GM21390 (cell line): ENCODE data around the gene ZNF787.
"Not testable (repeated sequence)": the region's sequence is repeated elsewhere in the genome, so short reads cannot be mapped to it uniquely, and the experiment has no call there.

Experiments used
- ATAC-seq: cut with Tn5 transposase; IDR thresholded peaks from one replicate; pipeline ENCODE4 v1.9.1; 2021; ENCODE audit not compliant: unreplicated experiment

The ZNF787 gene

DNA sequence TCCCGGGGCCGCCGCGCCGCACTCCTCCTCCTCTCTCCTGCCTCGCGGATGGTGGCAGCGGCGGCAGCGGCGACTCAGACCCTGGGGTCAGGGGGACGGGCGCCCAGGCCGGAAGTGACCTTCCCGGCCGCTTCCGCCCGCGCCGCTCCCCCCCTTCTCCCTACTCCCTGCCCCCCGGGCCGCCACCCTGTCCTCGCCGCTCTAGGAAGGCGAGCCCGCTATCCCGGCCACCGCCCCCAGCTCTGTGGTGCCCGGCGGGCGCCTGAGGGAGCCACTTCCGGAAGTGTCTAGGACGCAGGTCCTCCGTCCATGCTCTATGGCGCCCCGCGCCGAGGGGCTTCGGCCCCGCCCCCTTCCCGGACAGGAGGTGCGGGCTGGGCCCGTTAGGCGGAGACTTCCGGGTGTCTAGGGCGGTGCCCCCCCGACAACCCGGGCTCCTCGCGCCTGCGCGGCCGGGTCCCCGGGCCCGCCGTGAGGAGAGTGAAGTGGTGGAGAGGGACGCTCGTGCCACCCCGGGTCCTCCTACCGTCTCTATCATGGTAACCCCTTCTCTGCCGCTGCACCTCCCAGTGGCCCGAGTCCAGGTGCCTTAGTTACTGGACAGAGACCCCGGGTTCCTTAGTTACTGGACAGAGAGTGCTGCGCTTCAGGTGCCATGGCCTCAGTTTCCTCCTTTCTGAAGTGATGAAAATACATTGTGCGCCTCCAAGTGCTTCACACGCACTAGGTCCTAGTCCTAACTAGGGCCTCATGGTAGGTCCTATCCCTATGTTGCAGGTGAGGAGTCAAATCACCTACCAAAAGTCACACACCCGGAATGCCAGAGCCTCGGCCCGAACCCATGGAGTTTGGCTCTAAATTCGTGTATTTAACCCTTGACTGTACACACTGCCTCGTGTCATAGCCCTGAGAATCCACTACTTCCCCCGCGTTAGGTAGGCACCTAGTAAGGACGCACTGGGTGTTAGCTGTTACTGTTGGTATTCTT is at the start of gene ZNF787:
TSS of gene ZNF787 (minus strand) at position 116 of the 988 bp plus-strand sequence. CDS start 18,078 bp downstream, outside the sequence.
- ATAC-seq = peak; percentile 85

- ATAC-seq = no peak
These were observed 49.2 kb upstream of the ZNF787 start for GRCh38 chr19:56170261-56170660.

- no peak for ATAC-seq
These were observed 46.0 kb upstream of the ZNF787 start for GRCh38 chr19:56167064-56167578.

DNA sequence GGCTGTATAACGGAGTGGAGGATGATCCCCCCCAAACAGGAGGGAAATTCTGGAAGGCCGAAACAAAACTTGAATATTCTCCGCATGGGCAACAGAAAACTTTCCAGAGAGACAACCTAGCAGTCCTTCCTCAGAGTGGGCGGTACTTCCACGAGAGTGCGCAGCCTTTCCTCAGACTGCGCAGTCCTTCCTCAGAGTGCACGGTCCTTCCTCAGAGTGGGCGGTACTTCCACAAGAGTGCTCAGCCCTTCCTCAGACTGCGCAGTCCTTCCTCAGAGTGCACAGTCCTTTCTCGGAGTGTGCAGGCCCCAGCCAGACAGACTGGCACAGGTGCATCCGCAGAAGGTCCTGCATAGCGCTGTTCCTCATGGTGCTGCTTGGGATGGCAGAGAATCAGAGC is 42.0 kb upstream of the ZNF787 start:
- ATAC-seq = no peak

GRCh38 chr19:56162258-56162657 is 41.2 kb upstream of the ZNF787 start:
- ATAC-seq = no peak

GRCh38 chr19:56161534-56161933 is 40.4 kb upstream of the ZNF787 start:
- no peak for ATAC-seq

GRCh38 chr19:56159622-56160271 is 38.7 kb upstream of the ZNF787 start:
- ATAC-seq = no peak

DNA sequence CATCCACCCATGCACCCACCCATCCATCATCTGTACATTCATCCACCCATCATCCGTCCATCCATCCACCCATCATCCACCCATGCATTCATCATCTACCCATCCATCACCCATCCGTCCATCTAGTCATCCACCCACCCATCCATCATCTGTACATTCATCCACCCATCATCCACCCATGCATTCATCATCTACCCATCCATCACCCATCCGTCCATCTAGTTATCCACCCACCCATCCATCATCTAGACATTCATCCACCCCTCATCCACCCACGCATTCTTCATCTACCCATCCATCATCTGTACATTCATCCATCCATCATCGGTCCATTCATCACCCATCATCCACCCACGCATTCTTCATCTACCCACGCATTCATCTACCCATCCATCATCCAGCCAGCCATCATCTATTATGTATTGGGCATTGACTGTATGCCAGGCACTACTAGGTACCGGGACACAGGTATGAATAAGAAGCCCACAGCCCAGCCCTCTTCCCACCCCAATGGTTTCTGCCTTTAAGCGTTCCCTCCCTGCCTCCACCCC is 38.0 kb upstream of the ZNF787 start:
- ATAC-seq = no peak

DNA sequence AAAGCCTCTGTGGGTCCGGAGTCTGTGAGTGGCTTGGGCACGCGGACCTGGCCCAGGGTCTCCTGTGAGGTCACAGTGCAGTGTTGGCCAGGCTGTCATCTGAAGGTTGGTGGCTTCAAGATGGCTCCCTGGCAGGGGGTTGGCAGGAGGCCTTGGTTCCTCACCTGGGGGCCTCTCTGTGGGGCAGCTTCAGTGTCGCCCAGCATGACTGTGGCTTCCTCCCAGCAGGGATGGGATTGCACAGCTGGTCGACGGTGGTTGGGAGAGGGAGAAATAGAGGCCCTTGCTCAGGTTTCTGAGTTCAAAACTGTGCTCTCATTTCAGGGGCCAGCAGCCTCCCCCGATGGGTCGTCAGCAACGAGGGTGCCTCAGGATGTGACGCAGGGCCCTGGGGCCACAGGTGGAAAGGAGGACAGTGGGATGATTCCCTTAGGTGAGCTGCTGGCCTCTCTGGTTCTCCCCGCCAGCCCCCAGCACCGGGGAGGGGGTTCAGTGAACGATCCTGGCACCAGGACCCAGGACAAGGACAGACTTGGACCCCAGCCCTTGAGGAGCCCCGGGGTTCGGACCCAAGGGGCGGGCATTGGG is 37.2 kb upstream of the ZNF787 start:
- ATAC-seq = no peak

GRCh38 chr19:56156768-56157167 is 35.7 kb upstream of the ZNF787 start:
- ATAC-seq = no peak

GRCh38 chr19:56155124-56155687 is 34.1 kb upstream of the ZNF787 start:
- no peak for ATAC-seq

GRCh38 chr19:56153507-56153906 is 32.4 kb upstream of the ZNF787 start:
- no peak for ATAC-seq

- ATAC-seq = no peak
These were observed 31.5 kb upstream of the ZNF787 start for GRCh38 chr19:56152644-56153043.

- ATAC-seq = no peak
These were observed 29.3 kb upstream of the ZNF787 start for GRCh38 chr19:56150358-56150757.

- no peak for ATAC-seq
These were observed 28.6 kb upstream of the ZNF787 start for GRCh38 chr19:56149656-56150038.

- ATAC-seq = not testable (repeated sequence)
These were observed 28.0 kb upstream of the ZNF787 start for GRCh38 chr19:56148955-56149655.

DNA sequence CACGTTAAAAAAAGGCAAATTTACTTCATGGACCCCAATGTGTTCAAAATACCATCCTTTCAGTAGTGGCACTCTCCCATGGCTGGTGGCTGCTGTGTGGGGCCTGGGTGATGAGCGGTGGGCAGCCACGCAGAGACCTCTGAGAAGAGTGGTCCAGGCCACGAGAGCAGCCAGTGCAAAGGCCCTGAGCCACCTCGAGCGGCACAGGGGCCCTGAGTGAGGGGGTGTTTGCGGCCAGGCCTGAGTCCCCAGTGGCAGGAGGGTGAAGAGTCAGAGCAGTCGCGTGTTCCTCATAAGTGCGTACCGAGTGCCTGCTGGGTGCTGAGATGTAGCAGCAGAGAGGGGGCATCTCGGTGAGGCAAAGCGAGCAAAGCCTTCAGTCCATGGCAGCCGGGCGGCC is 27.0 kb upstream of the ZNF787 start:
- no peak for ATAC-seq

DNA sequence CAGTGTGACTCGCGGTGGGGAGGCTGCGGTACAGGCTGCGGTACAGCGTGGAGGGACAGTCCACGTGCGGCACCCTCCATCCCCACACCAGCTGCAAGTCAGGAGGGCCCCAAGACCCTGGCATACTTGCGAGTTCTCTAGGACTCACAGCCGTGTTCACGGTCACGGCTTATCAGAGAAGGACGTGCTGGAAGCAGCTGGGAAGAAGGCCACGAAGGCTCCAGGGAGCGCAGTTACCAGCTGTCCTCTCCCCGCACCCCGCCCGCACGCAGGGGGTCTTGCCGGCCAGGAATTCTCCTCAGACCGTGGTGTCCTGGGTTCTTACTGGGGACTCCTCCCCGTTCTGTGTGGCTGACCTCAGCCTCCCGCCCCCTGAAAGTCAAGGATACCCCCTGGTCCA is 26.2 kb upstream of the ZNF787 start:
- no peak for ATAC-seq

DNA sequence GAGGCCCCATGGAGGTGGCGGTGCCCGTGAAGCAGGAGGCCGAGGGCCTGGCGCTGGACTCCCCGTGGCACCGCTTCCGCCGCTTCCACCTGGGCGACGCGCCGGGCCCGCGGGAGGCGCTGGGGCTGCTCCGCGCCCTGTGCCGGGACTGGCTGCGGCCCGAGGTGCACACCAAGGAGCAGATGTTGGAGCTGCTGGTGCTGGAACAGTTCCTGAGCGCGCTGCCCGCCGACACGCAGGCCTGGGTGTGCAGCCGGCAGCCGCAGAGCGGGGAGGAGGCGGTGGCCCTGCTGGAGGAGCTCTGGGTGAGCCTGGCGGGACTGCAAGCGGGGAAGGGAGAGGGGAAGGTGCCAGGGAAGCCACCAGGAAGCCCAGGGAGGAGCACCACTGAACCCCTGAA is 25.8 kb upstream of the ZNF787 start:
- no peak for ATAC-seq

DNA sequence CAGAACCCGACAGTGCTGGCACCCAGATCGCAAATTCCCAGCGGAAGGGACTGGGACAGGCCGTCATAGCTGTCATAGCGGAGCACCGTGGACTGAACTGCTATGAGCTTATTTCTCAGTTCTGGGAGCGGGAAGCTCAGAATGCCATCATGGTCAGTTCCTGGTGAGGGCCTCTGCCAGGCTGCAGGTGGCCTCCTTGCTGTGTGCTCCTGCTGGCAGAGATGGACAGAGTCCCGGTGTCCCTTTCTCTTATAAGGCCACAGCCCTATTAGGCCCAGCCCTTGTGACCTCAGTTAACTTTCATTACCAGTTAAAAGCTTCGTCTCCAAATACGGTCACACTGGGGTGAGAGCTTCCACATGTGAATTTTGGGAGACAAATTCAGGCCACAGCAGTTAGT is 24.6 kb upstream of the ZNF787 start:
- no peak for ATAC-seq
